Measurements from ENCODE around the gene BTBD19. TPM values are rescaled to one million over a fixed set of nuclear protein-coding genes. Genes with fewer than 3 reads are reported as not detected.

Gene BTBD19
- total and polyA plus RNA-seq, 9 of the 15 experiments (the other 6 are each of a cell fraction or from before 2014, with no cell fraction given): 0.22 to 2.0 (median 0.95) TPM

- Histone ChIP-seq H3K9me1 (ENCODE audit: control insufficient read depth, insufficient read depth, low read length) (no peaks in the 10 kb centered on the region), H3K4me2 (ENCODE audit: insufficient read depth, low read length) (peak overlapping the region; percentile 22; the same call in 1 of the 2 replicates), H3K36me3 (ENCODE audit: control insufficient read depth, insufficient read depth, low read length) (no peaks in the 10 kb centered on the region), H3K4me1 (replicated peaks in 1 of 2; ENCODE audit: control insufficient read depth in 2 of 2, insufficient read depth in 2 of 2, low read length in 2 of 2) (peaks cover 13 to 49% of the 10 kb centered on the region in 2 experiments), H2AFZ (ENCODE audit: low read depth, low read length) (peak overlapping the region; percentile 47), H3K9ac (ENCODE audit: insufficient read depth in 1 of 2, low read depth in 2 of 2, low read length in 2 of 2) (peak overlapping the region in 1 of 2 experiments; percentile 70; a peak in 2 of 4 replicates), H3K4me3 (no peak overlapping the region), H3K9me3 (replicated peaks; ENCODE audit: control insufficient read depth, insufficient read depth, low read depth, low read length) (no peaks in the 10 kb centered on the region), H3K79me2 (ENCODE audit: control insufficient read depth, insufficient read depth, low read length) (no peaks in the 10 kb centered on the region), H4K20me1 (replicated peaks; ENCODE audit: control insufficient read depth, insufficient read depth, low read length) (no peaks in the 10 kb centered on the region), H3K27me3 (ENCODE audit: control insufficient read depth in 2 of 2, insufficient read depth in 2 of 2, low read length in 2 of 2) (no peaks in the 10 kb centered on the region), H3K27ac (ENCODE audit: extremely low read depth, low read depth, low read length) (no peak overlapping the region)
- FAIRE-seq (no peak), ATAC-seq (no peak), DNase-seq (ENCODE audit: extremely low read depth in 1 of 4, low spot score in 3 of 4) (no peak)
- POLR2A ChIA-PET: interaction anchor here (1.5 to 9.2 kb wide), 6 partner anchors 9 to 517 kb away, joined by 4 to 594 read pairs (median 162); partner anchors contain the start of genes BTBD19, DYNLT4, MUTYH and PLK3
- intact Hi-C loops (cut with micrococcal nuclease): no loop called here
- BruUV-seq (replicated peaks): no TSS peak
- TF ChIP-seq CTBP1 (IDR thresholded peaks at IDR 0.05; ENCODE audit: borderline replicate concordance) (peak; percentile 45; the same call in 1 of the 2 replicates), KDM5B (IDR thresholded peaks at IDR 0.05; ENCODE audit: insufficient replicate concordance, low read depth, low read length) (no peak), NFIC (IDR thresholded peaks at IDR 0.05) (peak; percentile 50), BHLHE40 (IDR thresholded peaks at IDR 0.05; ENCODE audit: low read length) (peak; percentile 61; the same call in 1 of the 2 replicates)
- TF ChIP-seq, protein P1, sequence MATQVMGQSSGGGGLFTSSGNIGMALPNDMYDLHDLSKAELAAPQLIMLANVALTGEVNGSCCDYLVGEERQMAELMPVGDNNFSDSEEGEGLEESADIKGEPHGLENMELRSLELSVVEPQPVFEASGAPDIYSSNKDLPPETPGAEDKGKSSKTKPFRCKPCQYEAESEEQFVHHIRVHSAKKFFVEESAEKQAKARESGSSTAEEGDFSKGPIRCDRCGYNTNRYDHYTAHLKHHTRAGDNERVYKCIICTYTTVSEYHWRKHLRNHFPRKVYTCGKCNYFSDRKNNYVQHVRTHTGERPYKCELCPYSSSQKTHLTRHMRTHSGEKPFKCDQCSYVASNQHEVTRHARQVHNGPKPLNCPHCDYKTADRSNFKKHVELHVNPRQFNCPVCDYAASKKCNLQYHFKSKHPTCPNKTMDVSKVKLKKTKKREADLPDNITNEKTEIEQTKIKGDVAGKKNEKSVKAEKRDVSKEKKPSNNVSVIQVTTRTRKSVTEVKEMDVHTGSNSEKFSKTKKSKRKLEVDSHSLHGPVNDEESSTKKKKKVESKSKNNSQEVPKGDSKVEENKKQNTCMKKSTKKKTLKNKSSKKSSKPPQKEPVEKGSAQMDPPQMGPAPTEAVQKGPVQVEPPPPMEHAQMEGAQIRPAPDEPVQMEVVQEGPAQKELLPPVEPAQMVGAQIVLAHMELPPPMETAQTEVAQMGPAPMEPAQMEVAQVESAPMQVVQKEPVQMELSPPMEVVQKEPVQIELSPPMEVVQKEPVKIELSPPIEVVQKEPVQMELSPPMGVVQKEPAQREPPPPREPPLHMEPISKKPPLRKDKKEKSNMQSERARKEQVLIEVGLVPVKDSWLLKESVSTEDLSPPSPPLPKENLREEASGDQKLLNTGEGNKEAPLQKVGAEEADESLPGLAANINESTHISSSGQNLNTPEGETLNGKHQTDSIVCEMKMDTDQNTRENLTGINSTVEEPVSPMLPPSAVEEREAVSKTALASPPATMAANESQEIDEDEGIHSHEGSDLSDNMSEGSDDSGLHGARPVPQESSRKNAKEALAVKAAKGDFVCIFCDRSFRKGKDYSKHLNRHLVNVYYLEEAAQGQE (IDR thresholded peaks at IDR 0.05; ENCODE audit: borderline replicate concordance): peak; percentile 20; the same call in 1 of the 2 replicates
- TF ChIP-seq, protein P1 (CRISPR knock-in tag; IDR thresholded peaks at IDR 0.05; ENCODE audit: low read depth): no peak
- 61% methylated on average over 15 of the region's 15 CpGs for WGBS (ENCODE audit: insufficient coverage, low coverage, missing lambda C conversion rate)
- in situ Hi-C loops (cut with MboI): loop anchor here (5.0 kb wide), 1 partner anchor 91 kb away; the partner anchor contains the start of gene RNU5D-1
- CTCF ChIA-PET (ENCODE audit: low intra/inter-chr PET ratio): no interaction called here
Observed at GRCh38 chr1:44822981-44823451, 14.7 kb downstream of the BTBD19 start.

Data from K562 (cell line).